Frontal cortex (tissue), 4 donors: Measurements from ENCODE around the gene ATP8A2. TPM values are rescaled to one million over a fixed set of nuclear protein-coding genes. Genes with fewer than 3 reads are reported as not detected.
"Not testable (repeated sequence)": the region's sequence is repeated elsewhere in the genome, so short reads cannot be mapped to it uniquely, and the experiment has no call there.

Source experiments
- DNase-seq, 2 donors: peaks; one replicate each; pipeline ENCODE4 v3.0.0; 2012; ENCODE audit warnings: low spot score in 2 of 2
- FAIRE-seq: peaks from 2 replicates; lab custom pipeline; 2012; peaks lifted over from hg19 to GRCh38; lab: Jason Lieb, UNC
- total RNA-seq: library from RNA; depleted of rRNA; stranded (reverse); fragments of >200 nt; gene quantifications from one replicate; pipeline ENCODE4 v1.2.3, GENCODE V29; 2014
- donor health status: control.
- donor health status: control.
- donor health status: control.

Gene ATP8A2
- total RNA-seq, 1 donor from 2014 or later, result 63.6 TPM

GRCh38 chr13:25743421-25743820 is 371.6 kb downstream of the ATP8A2 start:
- FAIRE-seq (no peak), DNase-seq (no peak)

DNA sequence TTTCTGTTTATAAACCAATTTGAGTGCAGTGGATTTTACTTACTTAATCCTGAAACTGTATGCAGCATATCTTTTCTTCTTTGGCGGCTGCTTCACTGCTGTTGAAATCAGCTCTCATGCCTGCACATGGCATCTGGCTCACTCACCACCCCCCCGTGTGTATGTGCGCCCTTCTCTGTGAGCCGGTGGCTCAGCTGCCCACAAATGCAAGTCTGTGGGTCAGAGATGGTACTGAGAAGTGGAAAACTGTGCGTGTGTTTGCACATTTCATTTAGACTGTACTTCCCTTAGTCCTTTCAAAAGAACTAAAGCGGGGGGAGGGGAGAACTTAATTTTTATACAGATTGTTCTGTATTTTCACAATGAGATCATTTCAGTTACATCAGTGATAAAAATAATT is 372.4 kb downstream of the ATP8A2 start:
- no peak for FAIRE-seq
- DNase-seq, result no peak

DNA sequence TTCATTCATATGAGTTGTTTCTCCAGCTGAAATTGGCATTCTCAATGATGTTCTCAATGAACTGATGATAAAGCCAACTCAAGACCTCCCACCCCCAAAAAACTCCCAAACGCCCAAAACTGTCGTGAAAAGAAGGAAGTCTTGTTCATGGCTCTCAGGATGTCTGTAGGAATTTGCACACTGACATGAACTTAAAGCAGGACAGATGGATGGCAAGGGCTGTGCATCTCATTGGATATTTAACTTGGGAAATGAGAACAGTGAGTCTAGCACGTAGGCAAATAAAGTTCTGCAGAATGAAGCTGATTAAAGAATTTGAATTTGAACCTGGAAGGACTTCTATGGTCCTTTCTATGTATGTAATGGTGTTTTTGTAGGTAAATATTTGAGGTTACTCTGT is 374.4 kb downstream of the ATP8A2 start:
- FAIRE-seq (no peak), DNase-seq (no peak)

DNA sequence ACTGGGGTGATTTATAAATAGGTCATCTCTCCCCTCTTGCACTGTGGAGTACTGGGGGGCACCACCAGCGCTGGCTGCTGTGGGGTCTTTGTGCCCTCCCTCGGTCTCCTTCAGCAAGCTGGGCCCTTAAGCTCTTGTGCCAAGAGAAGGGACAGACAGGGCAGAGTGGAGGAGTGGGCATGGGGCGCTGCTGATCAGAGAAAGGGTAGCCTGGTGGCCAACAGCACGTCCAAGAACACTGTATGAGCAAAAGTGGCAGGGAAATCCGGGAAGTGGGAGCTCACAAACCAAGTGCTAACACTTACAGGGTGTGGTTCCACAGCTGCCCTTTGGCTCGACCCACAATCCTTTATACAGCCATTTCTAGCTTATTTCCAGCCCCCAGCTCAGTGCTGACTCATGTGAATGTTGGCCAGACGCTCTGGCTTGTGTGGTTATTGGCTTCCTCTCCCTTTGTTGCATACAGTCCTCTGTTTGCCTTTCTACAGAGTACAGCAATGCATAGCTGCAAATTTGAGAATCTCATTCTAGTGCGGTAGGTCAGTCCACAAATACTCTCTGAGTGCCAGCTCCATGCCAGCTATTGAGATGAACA is 381.3 kb downstream of the ATP8A2 start:
- no peak for FAIRE-seq
- no peak for DNase-seq

DNA sequence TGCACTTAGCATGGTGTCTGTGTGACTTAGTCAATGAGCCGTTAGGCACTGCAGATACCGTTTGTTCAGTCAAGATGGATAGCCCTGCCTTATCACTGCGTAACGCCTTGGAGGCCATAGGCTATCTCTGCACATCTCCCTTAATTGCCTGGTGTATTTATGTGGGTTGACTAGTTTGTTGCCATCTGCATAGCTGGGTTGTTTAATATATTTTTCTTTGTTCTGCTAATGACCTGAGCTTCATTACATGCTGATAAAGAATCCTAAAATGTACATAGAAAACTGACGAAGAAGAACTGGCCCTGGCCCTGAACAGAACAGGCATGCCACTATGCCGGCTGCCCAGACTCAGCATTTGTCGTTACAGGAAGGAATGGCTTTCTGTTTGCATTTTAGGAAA is 382.2 kb downstream of the ATP8A2 start:
- FAIRE-seq, result no peak

GRCh38 chr13:25756251-25756650 is 384.5 kb downstream of the ATP8A2 start:
- DNase-seq, result no peak
- FAIRE-seq, result no peak

More for the DNA sequence above, 382.2 kb downstream of the ATP8A2 start:
- DNase-seq, result no peak

DNA sequence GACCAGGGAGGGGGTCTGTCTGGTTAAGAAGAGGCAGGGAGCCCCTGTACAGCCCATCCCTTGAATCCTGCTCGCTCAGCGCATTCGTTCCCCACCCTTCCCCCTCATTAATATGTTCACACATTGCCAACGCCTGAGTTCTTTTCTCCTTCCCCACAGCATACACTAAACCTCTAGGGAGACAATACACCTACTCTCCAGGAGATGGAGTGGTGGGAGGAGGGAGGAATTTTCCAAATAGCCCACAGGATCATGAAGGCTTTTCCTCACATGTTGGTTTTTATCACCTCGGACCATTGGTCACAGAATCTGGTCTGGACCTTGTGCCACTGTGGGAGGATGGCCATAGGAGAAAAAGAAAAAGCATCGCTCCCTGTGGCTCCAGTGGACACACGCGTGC is 385.1 kb downstream of the ATP8A2 start:
- FAIRE-seq, result no peak

DNA sequence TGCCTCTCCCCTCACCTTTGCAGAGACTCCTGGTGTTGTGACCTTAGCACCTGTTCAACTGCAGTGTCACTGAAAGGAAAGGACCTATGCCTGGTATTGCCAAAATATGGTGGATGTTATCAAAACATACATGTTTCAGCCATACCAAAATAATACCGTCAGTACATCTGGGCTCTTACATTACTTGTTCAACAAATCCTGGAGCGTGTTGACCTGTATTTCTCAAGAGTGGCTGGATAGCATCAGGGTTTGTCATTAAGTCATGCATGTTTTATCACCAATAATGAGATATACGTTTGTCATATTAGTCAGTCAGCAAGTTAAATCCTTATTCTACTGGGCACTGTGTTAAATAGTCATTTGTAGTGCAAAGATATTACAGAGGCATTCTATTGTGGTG is 389.3 kb downstream of the ATP8A2 start:
- no peak for DNase-seq
- no peak for FAIRE-seq

More for the DNA sequence above, 385.1 kb downstream of the ATP8A2 start:
- DNase-seq, result no peak

DNA sequence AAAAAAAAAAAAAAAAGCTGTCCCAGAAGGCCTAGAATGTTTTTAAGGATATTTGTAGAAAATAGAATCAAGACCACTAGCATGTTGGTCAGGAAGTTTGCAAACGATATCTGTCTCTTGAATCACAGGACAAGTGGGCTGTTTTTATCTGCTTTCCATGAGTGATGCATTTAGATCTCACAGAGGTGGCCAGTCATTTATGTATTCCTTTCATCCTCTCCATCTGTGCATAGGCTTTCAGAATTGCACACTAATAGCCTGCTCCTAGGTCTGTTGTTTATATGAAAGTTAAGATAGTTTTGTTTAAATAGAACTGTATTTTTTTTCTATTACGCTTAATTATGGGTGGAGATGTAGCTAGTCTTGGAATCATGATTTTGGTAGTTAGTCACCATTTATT is 390.5 kb downstream of the ATP8A2 start:
- FAIRE-seq (no peak), DNase-seq (no peak)

GRCh38 chr13:25762795-25763377 is 391.1 kb downstream of the ATP8A2 start:
- FAIRE-seq, result no peak
- DNase-seq, result no peak

DNA sequence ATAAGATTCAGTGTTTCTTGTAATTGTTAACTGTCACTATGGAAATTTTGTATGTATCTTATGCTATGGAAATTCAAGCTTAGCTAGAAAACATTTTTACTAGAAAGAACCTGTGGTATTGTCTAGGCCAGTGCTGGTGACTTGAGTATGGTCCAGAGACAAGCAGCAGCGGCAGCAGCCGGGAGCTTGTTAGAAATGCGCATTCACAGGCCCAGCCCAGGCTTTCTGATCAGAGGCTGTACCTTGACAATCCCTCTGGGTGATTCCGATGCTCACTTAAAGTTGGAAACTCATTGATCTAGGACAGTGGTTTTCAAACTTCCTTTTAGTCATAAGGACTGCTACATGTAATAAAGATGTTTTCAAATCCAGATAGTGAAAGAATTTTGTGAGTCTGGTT is 392.6 kb downstream of the ATP8A2 start:
- no peak for FAIRE-seq
- DNase-seq, result no peak

GRCh38 chr13:25765266-25765665 is 393.5 kb downstream of the ATP8A2 start:
- DNase-seq (no peak), FAIRE-seq (no peak)

DNA sequence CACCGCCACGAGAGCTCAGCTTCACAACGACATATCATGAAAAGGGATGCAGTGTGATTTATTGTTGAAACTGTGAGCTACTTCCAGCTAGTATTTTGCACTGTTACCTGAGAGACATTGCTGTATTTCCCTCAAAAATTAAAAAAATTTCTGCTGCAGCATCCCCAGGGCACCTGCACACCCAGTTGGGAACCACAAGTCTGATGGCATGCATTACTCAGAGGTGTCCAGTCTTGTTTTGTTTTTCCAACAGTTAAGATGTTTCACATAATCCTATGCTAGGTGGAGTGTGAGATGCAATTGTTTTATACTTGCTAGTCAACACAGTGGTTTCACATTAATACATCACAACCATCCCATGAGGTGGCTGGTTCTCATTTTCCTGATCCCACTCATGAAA is 394.8 kb downstream of the ATP8A2 start:
- FAIRE-seq (no peak), DNase-seq (no peak)

DNA sequence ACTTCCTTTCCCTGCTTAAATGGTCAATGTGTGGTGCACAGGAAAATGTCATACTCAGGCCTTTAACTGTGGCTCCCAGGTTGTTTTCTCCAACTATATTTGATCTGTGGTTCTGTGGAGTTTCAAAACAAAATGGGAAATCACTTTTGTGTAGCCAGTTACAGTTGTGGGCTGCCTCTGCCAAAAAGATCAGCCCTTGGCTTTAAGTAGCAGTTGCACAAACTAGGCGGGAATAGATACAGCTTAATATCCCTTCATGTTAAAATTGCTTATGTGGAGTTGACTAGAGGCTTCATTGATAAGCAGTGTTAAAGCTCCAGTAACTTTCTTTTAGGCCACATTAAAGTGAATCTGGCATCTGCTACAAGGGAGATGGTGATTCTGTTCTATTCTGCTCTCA is 395.2 kb downstream of the ATP8A2 start:
- DNase-seq, result no peak
- no peak for FAIRE-seq

GRCh38 chr13:25768376-25768775 is 396.6 kb downstream of the ATP8A2 start:
- no peak for FAIRE-seq
- no peak for DNase-seq

- DNase-seq (no peak), FAIRE-seq (no peak)
Measured at GRCh38 chr13:25768838-25769237, 397.1 kb downstream of the ATP8A2 start.

GRCh38 chr13:25770601-25771000 is 398.8 kb downstream of the ATP8A2 start:
- FAIRE-seq (no peak), DNase-seq (no peak)

DNA sequence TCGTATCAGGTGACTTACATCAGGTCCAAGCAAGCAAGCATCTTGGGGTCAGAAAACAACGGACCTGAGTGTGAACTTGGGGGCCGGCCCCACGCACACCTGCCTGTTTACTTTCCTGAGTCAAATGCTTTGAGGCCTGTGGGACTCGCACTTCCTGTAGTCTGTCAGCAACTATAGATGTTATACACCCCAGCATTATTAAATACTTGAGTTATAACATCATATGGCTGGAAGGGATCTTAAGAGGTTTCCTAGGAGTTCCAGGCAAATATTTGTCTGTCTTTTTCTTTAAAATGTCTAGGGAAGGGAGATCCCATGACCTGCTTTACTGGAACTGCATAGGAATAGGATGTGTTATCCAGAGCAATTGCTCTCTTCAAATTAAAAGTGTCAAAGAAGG is 399.4 kb downstream of the ATP8A2 start:
- FAIRE-seq (no peak), DNase-seq (no peak)

- no peak for DNase-seq
- FAIRE-seq, result no peak
Measured at GRCh38 chr13:25771641-25772478, 400.1 kb downstream of the ATP8A2 start.

DNA sequence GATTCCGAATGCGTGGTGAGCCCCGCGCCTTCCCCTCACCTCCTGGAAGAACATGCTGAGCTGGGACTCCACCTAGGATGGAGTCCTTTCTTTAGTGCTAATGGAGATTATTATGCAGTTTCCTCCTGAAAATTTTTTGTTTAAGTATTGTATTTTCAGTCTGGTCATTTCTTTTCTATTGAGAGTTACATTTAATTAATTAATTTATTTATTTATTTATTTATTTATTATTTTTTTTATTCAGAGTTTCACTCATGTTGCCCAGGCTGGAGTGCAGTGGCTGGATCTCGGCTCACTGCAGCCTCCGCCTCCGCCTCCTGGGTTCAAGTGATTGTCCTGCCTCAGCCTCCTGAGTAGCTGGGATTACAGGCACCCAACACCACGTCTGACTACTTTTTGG is 400.8 kb downstream of the ATP8A2 start:
- DNase-seq, FAIRE-seq: not testable (repeated sequence)

- not testable (repeated sequence) for FAIRE-seq, DNase-seq
Measured at GRCh38 chr13:25774056-25774455, 402.3 kb downstream of the ATP8A2 start.
